Measurements from ENCODE around the gene MCF2L. TPM values are rescaled to one million over a fixed set of nuclear protein-coding genes. Genes with fewer than 3 reads are reported as not detected.

The MCF2L gene
- total and polyA plus RNA-seq, 2 experiments from 2014 or later, result 4.8 to 25.6 TPM

DNA sequence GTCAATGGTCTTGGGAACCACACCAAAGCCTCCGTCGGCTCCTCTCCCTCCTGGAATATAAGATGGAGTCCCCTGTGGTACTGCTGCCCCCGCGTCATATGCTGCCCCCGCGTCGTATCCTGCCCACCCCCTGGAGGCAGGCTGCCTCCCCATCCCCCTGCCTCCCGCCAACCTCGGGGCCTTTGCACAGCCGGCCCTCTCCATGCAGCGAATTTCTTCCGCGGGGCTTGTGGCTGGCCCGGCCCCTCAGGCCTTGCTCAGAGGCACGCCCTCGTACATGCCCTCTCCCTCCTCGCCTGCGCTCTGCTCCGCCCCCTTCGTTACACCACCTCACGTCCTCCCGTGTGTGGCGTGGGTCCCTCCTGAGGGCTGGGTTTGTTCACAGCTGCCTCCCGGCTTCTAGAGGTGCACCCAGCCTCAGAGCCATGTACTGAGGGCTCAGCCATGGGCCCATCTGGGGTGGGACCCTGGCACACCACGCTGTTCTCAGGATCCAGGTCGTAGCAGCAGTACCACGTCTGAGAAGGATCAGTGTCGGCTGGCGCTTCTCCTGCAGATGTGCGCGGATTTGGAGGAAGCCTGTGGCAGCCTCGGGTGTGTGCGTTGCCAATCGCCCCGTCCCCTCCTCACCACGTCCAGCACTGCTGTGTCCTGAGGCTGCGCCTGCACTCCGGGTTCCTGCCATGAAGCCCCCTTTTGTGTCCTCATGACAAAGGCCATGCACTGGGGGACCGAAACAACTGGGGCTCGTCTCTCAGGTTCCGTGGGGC lies 47.7 kb downstream of the MCF2L start:
- no peaks in the 10 kb centered on the region for H4K20me1 ChIP-seq (replicated peaks; ENCODE audit: insufficient read depth)
- Mint-ChIP-seq H3K4me1 (no peaks in the 10 kb centered on the region; the same call in 2 of the 3 replicates), H3K36me3 (ENCODE audit: low read depth) (no peaks in the 10 kb centered on the region), H3K9me3 (peaks cover 3% of the 10 kb centered on the region; the same call in 2 of the 3 replicates), H3K27ac (no peak overlapping the region), H3K27me3 (ENCODE audit: insufficient read depth, low read depth, poor library complexity) (peaks cover 2% of the 10 kb centered on the region), H3K4me3 (no peak overlapping the region)
- DNase-seq (ENCODE audit: low spot score) (no peak), ATAC-seq (peak; percentile 31; the same call in 2 of the 3 replicates)
- H3K4me3 ChIP-seq, result no peak overlapping the region
- H3K4me1 ChIP-seq (ENCODE audit: insufficient read depth), result no peaks in the 10 kb centered on the region
- no peaks in the 10 kb centered on the region for H3K79me2 ChIP-seq (replicated peaks; ENCODE audit: insufficient read depth)
- H3K9me2 ChIP-seq (ENCODE audit: insufficient read depth), result no peaks in the 10 kb centered on the region
- TF ChIP-seq EZH2phosphoT487 (IDR thresholded peaks at IDR 0.05; ENCODE audit: unreplicated experiment) (no peak), ZNF331 (CRISPR knock-in tag; IDR thresholded peaks at IDR 0.05; ENCODE audit: low read depth) (no peak), EZH2 (IDR thresholded peaks at IDR 0.05; ENCODE audit: low read depth, unreplicated experiment) (no peak), ETS1 (IDR thresholded peaks at IDR 0.05) (no peak), REST (IDR thresholded peaks at IDR 0.05; ENCODE audit: unreplicated experiment) (no peak), STAT1 (IDR thresholded peaks at IDR 0.05; ENCODE audit: unreplicated experiment) (no peak), ZNF114 (CRISPR knock-in tag; IDR thresholded peaks at IDR 0.05) (no peak), CREB1 (CRISPR knock-in tag; IDR thresholded peaks at IDR 0.05; ENCODE audit: low read depth) (no peak), CTCF (conservative IDR thresholded peaks at IDR 0.05; ENCODE audit: low read depth in 2 of 2) (no peak), POLR2AphosphoS5 (IDR thresholded peaks at IDR 0.05; ENCODE audit: low read depth) (no peak), NANOG (IDR thresholded peaks at IDR 0.05; ENCODE audit: borderline replicate concordance) (no peak), JUNB (IDR thresholded peaks at IDR 0.05; ENCODE audit: unreplicated experiment) (no peak)
- TF ChIP-seq, protein P1, sequence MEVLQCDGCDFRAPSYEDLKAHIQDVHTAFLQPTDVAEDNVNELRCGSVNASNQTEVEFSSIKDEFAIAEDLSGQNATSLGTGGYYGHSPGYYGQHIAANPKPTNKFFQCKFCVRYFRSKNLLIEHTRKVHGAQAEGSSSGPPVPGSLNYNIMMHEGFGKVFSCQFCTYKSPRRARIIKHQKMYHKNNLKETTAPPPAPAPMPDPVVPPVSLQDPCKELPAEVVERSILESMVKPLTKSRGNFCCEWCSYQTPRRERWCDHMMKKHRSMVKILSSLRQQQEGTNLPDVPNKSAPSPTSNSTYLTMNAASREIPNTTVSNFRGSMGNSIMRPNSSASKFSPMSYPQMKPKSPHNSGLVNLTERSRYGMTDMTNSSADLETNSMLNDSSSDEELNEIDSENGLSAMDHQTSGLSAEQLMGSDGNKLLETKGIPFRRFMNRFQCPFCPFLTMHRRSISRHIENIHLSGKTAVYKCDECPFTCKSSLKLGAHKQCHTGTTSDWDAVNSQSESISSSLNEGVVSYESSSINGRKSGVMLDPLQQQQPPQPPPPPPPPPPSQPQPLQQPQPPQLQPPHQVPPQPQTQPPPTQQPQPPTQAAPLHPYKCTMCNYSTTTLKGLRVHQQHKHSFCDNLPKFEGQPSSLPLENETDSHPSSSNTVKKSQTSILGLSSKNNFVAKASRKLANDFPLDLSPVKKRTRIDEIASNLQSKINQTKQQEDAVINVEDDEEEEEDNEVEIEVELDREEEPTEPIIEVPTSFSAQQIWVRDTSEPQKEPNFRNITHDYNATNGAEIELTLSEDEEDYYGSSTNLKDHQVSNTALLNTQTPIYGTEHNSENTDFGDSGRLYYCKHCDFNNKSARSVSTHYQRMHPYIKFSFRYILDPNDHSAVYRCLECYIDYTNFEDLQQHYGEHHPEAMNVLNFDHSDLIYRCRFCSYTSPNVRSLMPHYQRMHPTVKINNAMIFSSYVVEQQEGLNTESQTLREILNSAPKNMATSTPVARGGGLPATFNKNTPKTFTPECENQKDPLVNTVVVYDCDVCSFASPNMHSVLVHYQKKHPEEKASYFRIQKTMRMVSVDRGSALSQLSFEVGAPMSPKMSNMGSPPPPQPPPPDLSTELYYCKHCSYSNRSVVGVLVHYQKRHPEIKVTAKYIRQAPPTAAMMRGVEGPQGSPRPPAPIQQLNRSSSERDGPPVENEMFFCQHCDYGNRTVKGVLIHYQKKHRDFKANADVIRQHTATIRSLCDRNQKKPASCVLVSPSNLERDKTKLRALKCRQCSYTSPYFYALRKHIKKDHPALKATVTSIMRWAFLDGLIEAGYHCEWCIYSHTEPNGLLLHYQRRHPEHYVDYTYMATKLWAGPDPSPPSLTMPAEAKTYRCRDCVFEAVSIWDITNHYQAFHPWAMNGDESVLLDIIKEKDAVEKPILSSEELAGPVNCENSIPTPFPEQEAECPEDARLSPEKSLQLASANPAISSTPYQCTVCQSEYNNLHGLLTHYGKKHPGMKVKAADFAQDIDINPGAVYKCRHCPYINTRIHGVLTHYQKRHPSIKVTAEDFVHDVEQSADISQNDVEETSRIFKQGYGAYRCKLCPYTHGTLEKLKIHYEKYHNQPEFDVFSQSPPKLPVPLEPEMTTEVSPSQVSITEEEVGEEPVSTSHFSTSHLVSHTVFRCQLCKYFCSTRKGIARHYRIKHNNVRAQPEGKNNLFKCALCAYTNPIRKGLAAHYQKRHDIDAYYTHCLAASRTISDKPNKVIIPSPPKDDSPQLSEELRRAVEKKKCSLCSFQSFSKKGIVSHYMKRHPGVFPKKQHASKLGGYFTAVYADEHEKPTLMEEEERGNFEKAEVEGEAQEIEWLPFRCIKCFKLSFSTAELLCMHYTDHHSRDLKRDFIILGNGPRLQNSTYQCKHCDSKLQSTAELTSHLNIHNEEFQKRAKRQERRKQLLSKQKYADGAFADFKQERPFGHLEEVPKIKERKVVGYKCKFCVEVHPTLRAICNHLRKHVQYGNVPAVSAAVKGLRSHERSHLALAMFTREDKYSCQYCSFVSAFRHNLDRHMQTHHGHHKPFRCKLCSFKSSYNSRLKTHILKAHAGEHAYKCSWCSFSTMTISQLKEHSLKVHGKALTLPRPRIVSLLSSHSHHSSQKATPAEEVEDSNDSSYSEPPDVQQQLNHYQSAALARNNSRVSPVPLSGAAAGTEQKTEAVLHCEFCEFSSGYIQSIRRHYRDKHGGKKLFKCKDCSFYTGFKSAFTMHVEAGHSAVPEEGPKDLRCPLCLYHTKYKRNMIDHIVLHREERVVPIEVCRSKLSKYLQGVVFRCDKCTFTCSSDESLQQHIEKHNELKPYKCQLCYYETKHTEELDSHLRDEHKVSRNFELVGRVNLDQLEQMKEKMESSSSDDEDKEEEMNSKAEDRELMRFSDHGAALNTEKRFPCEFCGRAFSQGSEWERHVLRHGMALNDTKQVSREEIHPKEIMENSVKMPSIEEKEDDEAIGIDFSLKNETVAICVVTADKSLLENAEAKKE (CRISPR knock-in tag; IDR thresholded peaks at IDR 0.05), result no peak
- H3K4me2 ChIP-seq, result no peak overlapping the region
- no peaks in the 10 kb centered on the region for H3K36me3 ChIP-seq (ENCODE audit: insufficient read depth)
- H3F3A ChIP-seq (replicated peaks; ENCODE audit: low read depth), result no peaks in the 10 kb centered on the region
- H3K27ac ChIP-seq (ENCODE audit: low read depth), result no peak overlapping the region
- no peaks in the 10 kb centered on the region for H3K27me3 ChIP-seq (ENCODE audit: insufficient read depth)
- no peak overlapping the region for H2AFZ ChIP-seq
